GM19468 (cell line): ENCODE measurements around the gene PLXNB2.
"Not testable (repeated sequence)": the region's sequence is repeated elsewhere in the genome, so short reads cannot be mapped to it uniquely, and the experiment has no call there.

Source experiments
- ATAC-seq: cut with Tn5 transposase; IDR thresholded peaks from one replicate; pipeline ENCODE4 v1.9.1; 2021; ENCODE audit warnings: mild to moderate bottlenecking, moderate library complexity, moderate number of reproducible peaks; ENCODE audit not compliant: unreplicated experiment; ENCODE audit errors: extremely low read depth

The PLXNB2 gene

DNA sequence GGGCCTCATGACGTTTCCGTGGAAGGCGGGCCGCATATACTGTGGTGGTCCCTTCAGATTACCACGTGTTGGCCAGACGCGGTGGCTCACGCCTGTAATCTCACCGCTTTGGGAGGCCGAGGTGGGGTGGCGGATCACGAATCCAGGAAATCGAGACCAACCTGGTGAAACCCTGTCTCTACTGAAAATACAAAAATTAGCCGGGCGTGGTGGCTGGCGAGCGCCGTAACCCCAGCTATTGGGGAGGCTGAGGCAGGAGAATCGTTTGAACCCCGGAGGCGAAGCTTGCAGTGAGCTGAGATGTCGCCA is 20.2 kb upstream of the PLXNB2 start:
- ATAC-seq, result no peak

DNA sequence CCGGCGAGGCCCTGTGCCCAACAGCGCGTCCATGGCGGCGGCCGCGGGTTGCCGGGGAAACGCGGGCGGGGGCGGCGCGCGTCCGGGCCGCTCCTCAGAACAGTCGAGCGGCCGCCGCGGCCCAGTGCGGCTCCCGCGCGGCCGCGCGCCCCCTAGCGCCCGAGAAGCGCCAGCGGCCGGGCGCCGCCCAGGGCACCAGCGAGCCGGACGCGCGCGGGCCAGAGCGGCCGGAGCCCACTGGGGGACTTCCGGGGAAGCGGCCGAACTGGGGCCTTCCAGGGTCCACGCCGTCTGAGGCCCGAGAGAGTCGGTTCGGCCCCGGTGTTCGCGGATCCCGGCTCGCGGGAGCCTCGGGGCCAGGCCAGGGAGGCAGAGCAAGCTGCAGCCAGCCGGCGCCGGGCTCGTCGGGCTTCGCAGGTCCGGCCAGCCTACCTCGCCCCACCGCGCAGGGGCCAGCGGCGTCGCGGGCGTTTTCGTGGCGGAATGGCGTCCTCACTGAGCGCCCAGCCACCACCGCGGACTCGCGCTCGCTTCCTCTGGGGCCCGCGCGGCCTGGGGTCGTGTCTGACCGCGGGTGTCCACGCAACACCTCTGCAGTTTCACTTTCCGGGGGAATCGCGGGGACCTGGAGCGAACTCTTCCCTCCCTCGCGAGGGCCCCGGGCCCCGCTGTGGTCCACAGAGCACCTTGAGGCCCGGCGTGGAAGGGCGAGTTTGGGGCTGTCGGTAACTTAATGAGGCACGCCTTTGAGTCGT is 19.7 kb upstream of the PLXNB2 start, which contains the start of gene DENND6B:
TSS of gene DENND6B (minus strand) at position 57 of the 755 bp plus-strand sequence. CDS start at position 33, 24 bp downstream.
- ATAC-seq, result peak; percentile 35

DNA sequence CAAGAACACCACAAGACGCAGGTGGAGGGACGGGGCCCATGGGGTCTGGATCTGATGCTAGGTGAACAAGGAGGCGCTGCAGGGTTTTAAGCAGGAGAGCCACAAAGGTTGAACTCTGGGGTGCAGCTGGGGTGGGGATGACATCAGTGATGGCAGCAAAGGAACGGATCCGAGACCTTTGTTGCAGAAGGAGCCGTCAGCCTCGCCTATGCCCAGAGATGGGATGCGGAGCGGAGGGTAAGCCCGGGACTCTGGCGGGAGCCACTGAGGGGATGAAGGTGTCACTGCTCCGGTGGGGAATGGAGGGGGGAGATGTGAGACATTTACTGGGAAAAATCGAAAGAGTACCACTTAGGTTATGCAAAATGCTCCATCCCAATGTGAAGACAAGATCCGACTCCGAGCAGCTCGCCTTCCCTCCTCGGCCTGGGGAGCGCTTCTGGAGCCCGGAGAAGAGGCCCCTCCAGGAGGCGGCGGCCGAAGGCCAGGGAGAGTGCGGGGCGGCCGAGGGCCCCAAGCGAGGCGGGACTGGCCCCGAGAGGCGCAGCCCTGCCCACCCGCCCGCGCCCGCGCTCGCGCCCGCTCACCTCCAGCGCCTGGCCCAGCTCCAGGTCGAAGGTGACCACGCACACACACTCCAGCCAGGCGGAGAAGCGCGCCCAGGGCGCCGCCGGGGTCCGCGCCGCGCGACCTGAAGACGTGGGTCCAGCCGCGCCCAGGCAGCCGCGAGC is 18.9 kb upstream of the PLXNB2 start:
- no peak for ATAC-seq

DNA sequence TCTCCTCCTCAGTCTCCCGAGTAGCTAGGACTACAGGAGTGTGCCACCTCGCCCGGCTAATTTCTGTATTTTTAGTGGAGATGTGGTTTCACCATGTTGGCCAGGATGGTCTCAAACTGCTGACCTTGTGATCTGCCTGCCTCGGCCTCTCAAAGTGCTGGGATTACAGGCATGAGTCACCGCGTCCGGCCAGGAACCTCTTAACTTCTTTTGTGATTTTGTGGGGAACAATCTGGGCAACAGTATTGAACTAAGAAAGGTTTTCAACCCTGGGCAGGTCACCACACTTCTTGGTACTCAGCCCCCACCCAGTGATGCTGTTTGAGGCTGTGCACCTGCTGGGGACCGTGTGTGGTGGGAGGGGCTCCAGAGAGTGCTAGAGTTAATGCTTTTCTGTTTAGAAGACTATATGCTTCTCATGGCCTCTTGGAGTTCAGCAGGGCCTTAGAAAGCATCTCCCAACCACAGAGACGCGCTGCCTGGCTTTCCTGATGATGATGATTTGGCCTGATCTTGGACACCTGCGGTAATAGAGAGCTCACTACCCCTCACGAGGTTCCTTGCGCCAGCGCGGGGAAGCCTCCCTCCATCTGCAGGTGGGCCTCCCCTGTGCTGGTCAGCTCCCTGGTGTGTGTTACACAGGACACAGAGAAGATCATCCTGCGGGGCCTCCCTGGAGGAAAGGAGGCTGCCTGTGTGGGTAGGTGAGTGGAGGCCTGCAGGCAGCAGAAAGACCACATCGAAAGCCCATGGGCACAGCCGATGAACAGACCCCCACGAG is 18.2 kb upstream of the PLXNB2 start:
- no peak for ATAC-seq

DNA sequence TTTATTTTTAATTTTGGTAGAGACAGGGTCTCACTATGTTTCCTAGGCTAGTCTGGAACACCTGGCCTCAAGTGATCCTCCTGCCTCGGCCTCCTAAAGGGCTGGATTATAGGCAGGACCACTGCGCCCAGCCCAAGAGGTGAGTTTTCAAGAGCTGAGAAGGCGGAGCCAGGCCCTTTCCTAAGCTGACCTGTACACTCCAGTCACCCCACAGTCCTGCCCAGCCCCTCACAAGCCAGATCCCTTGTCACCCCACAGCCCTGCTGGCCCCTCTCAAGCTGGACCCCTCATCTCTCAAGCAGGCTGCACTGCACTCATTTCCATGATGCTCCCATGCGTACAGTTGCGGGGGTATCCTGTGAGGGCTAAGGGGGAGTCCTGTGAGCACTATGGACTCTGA is 16.5 kb upstream of the PLXNB2 start:
- no peak for ATAC-seq

DNA sequence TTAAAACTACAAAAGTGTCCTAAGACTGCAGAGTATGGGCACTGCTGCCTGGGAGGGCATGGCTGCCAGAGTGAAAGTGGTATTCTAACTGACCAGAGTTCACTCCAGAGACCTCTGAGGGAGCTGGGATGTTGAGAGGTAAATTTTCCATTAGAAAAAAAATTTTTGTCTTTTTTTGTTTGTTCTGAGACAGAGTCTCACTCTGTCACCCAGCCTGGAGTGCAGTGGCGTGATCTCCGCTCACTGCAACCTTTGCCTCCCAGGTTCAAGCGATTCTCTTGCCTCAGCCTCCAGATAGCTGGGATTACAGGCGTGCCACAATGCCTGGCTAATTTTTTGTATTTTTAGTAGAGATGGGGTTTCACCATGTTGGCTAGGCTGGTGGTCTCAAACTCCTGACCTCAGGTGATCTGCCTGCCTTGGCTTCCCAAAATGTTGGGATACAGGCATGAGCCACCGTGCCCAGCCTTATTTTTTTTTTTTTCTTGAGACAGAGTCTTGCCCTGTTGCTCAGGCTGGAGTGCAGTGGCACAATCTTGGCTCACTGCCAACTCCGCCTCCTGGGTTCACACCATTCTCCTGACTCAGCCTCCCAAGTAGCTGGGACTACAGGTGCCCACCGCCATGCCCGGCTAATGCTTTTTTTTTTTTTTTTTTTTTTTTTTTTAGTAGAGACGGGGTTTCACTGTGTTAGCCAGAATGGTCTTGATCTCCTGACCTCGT is 15.1 kb upstream of the PLXNB2 start:
- not testable (repeated sequence) for ATAC-seq

DNA sequence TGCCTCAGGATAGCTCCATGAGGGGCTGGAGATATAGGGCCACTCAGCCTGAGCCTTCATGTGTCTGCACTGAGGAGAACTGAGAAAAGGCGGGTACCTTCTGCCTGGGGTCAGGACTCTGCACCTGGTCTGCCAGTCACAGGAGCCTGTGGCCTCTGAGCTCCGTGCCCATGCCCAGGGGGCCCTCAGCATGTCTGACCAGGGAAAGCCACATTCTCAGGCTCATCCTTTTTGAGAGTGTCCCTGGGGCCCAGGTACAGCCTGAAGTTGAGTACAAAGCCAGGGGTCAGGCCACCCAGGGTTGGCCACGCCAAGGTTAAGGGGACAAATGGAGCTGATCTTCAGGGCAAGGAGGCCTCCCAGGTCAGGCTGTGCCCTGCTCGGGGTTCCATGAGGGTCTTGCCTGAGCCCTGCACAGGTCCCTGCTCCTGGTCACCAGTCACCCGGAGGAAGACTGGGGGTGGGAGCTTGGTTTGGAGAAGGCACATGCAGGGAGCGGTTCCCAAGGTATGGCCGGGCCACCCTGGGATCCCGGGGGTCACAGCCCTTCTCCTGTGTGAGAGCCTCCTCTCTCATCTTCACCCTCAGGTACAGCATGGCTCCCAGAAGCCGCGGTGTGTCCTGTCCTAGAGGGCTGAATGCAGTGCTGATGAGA is 13.4 kb upstream of the PLXNB2 start:
- ATAC-seq, result no peak

DNA sequence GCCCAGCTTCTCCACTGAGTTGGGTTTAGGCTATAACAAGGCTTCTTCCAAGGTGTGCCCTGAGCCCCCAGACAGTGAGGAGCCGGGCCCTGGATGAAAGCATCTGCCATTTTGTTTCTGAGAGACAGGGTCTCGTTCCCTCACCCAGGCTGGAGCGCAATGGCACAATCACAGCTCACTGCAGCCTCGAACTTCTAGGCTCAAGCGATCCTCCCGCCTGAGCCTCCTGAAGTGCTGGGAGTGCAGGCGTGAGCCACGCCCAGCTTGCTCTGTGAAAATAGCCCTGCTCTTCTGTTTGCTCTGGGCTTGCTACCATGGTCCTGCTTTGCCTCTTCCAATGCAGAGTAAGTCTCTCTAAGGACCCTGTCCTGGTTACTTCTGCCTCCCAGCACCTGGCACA is 12.7 kb upstream of the PLXNB2 start:
- no peak for ATAC-seq

DNA sequence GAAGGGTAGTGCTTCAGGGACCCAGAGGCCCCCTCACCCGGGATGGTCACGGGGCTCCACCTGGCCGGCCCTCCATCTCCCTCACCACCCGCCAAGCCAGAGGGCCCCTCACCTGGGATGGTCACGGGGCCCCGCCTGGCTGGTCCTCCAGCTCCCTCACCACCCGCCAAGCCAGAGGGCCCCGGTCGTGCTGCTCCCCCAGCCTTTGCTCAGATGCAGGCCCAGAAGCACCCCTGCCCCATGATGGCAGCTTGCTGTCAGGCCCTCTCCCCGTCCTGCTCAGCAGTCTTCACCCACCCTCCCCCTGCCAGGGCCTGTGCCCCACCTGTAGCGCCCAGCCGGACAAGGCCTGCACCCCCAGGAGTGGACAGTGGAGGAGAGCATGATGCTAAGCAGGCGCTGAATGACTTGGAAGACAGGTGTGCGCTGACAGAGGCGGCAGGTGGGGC is 12.1 kb upstream of the PLXNB2 start:
- ATAC-seq, result no peak

DNA sequence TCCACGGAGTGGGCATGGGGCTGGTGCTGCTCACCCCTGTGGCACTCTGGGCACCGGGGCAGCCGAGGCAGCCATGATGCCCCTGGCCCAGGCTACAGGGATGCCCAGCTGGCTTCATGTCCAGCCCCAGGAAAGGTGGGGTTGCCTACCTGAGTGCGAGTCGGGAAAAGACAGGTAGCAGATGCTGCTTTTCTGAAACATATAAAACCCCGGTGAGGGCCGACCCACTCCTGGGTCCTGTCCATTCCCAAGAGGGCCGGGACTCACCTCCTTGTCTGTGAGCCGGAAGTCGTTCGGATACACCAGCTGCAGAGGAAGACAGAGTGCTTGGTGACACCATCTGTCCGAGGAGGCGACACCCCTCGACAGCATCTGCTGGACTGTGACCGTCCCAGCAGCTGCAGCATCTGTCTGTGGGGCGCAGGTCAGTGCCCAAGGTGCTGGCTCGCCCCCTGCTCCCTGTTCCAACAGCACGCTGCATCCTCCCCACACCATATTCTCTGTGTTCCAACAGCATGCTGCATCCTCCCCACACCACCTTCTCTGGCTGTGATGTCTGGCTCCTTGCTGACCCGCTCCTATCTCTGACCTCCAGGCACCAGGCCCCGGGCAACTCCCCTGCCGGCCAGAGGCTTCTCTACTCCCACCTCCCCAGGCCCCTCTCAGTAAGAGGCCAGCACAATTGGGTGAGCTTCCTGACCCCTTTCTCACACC is 11.4 kb upstream of the PLXNB2 start:
- ATAC-seq, result no peak

DNA sequence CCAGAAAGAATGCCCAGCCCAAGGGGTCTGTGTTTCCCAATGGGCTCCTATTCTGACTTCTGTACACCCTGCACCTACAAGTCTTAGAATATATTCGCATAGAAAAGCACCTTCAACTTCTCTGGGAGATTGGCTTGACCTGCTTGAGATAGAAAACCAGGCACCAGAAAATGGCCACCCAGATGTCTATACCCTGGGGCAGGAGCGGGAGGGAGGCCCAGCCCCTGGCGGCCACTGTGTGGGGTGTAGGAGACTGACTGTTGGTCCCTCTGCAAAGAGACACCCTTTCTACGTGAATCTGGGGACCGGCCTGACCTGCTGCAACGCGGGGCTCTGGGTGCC is 10.9 kb upstream of the PLXNB2 start:
- ATAC-seq, result no peak

DNA sequence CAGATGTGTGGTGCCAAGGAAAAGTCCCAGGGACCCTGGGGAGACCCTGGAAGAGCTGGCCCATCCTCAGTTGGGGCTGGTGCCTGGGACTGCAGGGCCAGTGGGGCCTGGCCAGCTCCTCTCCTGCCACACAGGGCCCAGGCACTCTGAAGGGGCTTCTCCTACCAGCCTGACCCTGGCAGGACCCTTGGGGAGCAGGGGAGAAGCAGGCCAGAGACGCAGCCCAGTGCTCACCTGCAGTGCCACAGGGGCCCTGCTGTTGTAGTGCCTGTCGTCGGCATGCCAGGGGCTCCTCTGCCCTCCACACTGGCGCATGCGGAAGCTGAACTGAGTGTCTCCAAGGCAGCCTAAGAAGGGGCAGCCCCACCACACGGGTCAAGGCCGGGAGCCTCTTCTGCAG is 10.2 kb upstream of the PLXNB2 start:
- no peak for ATAC-seq

DNA sequence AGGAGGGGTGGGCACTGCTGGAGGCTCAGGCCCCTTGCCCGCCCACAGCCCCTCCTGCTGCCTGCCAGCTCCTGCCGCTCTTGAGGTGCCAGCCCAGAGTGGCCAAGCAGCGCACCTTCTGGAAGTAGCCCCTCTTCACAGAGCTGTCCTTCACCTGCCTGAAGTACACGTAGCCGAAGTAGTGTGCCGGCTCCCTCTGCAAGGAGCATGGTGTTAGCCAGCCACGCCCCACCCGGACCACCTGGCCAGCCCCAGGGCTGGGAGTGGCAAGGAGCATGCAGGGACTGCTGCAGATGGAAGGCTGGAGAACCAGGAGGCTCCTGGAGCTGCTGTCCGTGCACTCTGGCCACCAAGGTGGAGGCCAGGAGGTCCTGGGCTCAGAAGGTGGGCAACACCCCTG is 9.7 kb upstream of the PLXNB2 start:
- no peak for ATAC-seq

DNA sequence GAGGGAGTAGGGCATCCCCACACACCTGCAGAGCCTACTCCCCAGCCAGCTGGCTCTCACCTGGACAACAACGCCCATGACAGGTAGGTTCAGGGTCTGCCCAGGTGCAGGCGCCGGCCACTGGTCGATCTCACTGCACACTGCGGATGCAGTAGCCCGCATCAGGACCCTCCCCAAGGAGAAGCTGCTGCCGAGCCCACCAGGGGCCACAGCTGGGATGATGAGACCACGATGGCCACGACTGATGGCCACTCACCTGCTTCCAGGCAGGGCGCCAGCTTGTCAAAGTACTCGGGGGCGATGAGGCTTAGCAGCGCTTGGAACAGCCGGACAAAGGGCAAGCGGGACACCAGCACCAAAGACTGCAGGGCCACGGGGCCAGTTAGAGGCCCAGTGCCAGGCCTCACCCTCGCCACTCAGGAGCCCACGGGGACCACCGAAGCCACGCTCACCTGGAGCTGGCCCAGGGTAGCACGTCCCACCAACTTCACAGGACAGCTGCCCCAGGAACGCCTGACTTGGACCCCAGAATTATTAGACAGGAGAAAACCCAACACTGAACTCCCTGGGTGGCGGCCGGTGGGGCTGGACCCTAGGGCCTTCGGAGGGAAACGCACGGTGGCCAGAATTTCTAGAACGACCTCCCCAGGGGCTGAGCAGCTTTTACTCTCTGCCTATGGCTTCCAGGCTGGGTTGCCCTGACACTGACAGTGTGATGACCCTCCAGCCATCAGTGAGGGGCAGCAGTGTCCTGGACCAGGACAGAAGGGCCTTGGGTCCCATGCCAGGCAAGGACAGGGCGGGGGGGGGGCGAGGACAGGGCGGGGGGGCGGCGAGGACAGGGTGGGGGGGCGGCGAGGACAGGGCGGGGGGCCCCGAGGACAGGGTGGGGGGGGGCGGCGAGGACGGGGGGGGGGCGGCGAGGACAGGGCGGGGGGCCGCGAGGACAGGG is 8.9 kb upstream of the PLXNB2 start:
- ATAC-seq, result no peak

DNA sequence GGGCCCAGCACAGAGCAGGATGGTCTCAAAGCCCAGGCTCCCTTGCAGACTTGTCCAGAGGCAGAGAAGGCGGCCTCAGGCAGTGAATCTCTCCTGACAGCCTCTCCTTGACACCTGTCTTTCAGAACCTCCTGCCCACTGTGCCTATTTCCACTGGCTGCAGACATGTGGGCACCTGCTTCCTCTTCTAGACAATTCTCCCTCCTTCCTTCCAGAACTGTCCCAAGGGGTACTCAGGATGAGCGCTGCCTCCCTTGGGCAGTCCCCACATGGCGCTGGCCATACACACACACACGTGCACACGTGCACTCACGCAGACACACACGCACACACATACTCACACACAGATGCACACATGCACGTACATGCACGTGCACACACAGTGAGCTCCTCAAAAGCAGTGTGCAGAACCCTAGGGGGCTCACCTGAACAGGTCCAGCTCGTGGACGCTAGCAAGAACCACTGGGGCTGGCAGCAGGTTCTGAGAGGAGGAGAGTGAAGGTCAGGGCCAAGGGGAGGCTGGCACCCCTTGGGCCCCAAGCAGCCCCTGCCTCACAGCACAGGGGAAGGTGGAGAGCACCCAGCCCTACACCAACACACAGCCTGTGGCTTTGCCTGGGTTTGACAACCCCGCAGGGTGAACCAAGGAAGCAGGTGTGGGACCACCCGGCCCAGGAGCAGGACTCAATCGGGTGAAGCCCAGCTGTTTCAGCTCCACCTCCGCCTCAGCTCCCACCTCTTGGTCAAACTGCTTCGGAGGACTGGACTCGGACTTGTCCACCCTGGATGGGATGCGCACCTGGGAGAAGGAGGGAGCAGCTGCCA is 8.1 kb upstream of the PLXNB2 start:
- no peak for ATAC-seq

DNA sequence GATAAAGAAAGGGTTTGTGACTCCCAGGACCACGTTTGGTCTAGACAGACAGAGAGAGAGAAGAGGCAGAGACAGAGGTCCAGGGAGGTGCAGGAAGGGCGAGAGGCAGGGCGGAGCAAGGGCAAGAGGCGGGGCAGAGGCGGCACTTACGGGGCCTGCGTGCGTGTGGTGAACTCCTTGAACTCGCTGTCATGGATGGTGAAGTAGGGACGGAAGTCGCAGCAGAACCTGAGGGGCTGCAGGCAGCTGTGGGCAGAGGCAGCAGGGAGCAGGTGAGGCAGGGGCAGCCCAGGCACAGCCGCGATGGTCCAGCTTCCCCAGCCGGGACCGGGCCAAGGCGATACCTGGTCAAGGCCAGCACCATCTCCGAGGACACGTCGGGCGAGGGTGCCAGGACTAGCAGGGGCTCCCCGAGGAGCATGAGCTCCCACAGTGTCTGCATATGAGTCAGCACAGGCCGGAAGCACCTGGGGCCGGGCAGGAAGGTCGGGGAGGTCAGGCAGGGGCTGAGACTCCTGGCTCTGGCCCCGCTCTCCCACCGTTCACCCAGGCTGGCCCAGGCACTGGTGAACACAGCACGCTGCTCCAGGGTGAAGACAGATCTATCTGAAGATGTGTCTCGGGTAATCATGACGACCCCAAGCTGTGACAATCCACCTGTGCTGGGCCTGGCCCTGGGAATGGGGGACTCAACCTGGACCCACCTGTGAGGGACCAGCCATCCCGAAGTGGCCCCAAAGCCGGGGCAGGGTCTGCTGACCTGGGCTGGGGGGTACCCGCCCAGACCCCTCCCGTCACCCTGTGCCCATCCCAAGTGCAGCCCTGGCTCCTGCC is 7.2 kb upstream of the PLXNB2 start:
- ATAC-seq, result peak; percentile 24

DNA sequence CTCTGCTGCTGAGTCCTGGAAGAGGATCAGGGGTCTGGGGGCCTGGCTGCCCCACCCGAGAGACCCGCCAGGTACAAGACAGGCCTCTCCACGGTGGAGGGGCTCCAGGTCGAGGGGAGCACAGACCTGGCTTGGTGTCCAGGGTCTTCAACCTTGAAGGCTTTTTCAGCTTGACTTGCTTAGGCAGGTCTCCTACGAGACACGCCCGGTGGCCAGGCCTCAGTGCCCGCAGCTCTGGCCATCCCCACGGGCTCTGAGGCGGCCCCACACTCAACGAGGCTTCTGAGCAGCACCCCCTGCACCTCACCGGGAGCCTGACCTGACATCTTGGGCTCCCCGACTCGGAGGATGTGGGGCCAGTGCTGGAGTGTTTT is 6.6 kb upstream of the PLXNB2 start:
- no peak for ATAC-seq
